LNCAP (cell line): ENCODE data around the gene SLC22A8.

Source experiments
- TF ChIP-seq, protein P1 (sequence below): fragments of 450-650 bp; IDR thresholded peaks from 2 replicates; pipeline ENCODE4 v1.5.1; 2017; ENCODE audit warnings: mild to moderate bottlenecking

Gene SLC22A8

DNA sequence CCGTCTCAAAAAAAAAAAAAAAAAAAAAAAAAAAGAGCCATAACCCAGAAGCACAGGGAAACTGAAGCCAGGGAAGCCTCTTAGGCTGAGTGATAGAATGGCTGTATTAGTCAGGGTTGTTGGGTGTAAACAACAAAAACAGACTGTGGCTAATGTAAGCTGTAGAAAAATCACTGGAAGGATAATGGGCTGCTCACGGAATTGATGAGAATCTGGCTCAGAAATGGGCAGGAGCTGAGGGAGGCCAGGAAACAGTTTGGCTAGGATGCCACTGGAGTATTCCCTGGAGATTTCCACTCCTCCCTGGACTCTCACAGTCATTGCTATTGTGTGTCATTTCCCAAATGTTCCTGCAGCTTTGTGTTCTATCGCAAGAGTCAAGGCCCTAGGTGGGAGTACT lies 53.2 kb downstream of the SLC22A8 start:
- TF ChIP-seq, protein P1, sequence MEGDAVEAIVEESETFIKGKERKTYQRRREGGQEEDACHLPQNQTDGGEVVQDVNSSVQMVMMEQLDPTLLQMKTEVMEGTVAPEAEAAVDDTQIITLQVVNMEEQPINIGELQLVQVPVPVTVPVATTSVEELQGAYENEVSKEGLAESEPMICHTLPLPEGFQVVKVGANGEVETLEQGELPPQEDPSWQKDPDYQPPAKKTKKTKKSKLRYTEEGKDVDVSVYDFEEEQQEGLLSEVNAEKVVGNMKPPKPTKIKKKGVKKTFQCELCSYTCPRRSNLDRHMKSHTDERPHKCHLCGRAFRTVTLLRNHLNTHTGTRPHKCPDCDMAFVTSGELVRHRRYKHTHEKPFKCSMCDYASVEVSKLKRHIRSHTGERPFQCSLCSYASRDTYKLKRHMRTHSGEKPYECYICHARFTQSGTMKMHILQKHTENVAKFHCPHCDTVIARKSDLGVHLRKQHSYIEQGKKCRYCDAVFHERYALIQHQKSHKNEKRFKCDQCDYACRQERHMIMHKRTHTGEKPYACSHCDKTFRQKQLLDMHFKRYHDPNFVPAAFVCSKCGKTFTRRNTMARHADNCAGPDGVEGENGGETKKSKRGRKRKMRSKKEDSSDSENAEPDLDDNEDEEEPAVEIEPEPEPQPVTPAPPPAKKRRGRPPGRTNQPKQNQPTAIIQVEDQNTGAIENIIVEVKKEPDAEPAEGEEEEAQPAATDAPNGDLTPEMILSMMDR: no peak

DNA sequence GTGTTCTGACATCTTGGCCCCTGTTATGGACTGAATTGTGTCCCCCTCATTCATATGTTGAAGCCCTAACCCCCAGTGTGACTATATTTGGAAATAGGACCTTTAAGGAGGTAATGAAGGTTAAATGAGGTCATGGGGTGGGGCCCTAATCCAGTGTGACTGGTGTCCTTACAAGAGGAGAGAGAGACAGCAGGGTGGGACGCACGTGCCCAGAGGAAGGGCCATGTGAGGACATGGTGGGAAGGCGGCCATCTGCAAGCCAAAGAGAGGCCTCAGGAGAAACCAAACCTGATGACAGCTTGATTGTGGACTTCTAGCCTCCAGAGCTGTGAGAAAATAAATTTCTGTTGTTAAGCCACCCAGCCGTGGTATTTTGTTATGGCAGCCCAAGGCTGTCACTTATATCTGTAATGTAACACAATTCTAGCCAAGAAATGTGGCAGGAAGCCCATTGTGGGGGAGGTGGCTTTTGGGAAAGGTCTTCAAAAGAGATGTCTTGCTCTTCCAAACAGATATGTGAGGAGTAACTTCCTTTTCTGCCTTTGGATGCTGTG lies 54.5 kb downstream of the SLC22A8 start:
- TF ChIP-seq, protein P1: no peak

DNA sequence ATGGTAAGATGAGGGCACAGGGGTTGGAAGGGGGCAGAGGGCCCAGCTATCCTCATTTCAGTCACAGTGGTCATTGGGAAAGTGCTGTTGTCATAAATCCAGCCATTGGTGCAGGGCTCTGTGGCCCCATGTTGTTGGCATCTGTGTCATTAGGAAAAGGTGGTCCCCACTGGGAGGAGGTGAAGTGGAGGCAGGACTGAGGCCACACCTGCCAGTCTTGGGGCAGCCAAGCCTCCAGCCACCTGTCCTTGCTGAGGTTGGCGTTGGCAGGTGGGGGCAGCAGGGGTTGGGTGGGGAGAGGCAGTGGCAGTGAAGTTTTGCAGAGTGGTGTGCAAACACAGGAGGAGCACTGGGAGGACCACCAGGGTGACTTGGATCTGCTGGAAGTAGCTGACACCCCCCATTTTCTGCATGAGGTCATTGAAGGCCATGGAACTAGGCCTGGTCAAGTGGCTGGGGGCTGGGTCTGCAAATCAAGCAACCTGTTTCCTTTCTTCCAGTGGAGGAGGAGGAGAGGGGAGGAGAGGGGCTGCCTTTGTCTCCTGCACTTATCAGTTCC lies 56.1 kb downstream of the SLC22A8 start:
- TF ChIP-seq, protein P1: no peak

DNA sequence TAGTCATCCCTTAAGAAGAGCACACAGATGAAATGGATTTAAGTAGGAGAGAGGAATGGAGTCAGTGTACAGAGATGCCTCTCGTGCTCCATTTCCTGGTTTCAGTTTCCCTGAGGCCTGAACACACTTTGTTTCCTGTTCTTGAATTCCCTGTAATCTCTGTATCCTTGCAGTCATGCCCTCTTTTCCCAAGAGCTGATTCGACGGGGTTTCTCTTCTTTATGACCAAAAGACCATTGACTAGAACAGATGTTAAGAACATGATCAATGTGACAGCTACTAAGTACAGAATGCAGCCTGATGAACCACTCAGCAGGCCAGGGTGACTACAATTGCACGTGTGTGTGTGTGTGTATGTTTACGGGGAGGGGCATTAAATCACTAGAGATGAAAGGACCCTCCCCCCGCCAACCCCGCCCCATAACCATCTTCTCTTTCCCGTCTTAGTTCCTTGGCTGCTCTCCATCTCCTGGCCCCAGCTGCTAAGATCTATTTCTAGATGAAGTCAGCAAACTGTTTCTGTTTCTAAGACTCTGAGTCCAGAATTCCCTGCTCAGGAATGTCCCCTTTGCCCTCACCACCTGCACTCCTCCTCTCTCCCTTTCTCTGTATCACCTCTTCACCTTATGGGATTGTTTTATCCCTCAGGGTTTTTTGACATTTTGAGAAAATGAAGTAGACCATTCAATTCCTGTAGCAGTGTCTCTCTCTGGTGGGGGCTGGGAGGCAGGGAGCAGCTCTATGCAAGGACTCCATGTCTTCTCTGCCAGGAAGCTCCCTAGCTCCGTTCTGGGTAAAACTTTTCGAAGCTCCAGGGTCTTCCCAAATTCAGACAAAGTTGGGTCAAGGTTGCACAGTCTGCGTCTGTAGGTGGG lies 56.9 kb downstream of the SLC22A8 start:
- TF ChIP-seq, protein P1: no peak

DNA sequence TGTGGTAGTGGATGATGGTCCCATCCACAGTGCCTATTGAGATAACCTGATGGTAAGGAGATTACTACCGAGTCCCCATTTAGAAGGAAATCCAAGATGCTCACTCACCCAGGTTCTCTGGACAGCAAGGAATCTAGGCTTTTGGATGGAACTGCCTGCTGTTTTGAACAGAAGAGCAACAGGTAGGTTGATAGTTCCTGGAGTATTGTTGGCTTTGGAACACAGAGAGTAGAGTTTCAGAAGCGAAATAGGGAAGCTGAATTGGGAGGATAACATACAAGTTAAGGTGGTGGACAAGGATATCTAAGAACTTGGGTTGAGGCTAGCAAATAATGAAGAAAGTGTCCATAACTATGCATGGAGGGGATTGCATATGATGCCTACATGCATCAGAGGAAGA lies 58.5 kb downstream of the SLC22A8 start:
- TF ChIP-seq, protein P1: no peak

DNA sequence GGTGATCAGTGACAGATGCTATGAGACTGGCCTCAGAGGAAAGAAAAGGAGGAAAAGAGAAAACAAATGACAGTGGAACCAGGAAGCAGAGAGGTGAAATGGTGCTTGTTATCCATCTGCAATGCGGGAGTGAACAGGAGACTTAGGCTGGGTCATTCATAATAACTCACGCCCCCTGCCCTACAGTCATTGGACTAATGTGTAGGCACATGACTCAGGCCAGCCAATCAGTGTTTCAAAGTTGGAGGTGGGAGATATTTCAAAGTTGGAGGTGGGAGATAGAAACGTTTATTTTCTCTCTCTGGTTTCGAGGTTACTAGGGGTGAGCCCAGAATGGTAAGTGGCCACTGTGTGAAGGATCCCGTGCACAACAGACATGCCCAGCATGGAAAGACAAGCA lies 61.2 kb downstream of the SLC22A8 start:
- TF ChIP-seq, protein P1: no peak

DNA sequence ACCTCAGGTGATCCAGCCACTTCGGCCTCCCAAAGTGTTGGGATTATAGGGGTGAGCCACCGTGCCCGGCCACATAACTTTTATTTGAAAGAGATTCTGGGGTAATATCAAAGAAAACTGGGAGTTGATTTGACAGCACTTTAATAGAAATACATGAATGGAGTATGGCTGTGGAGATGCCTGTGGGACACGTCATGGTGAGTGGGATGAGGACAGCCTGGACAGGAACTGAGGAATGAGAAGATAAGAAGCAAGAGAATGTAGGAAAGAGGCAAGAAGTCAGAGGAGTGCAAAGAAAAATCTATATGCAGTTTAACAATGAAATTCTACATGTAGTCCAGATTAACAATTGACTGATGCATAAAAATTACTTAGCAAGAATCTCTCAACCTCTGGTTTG lies 61.8 kb downstream of the SLC22A8 start:
- TF ChIP-seq, protein P1: no peak
